ENCODE results near the gene TMEM14C.

TMEM14C gene

DNA sequence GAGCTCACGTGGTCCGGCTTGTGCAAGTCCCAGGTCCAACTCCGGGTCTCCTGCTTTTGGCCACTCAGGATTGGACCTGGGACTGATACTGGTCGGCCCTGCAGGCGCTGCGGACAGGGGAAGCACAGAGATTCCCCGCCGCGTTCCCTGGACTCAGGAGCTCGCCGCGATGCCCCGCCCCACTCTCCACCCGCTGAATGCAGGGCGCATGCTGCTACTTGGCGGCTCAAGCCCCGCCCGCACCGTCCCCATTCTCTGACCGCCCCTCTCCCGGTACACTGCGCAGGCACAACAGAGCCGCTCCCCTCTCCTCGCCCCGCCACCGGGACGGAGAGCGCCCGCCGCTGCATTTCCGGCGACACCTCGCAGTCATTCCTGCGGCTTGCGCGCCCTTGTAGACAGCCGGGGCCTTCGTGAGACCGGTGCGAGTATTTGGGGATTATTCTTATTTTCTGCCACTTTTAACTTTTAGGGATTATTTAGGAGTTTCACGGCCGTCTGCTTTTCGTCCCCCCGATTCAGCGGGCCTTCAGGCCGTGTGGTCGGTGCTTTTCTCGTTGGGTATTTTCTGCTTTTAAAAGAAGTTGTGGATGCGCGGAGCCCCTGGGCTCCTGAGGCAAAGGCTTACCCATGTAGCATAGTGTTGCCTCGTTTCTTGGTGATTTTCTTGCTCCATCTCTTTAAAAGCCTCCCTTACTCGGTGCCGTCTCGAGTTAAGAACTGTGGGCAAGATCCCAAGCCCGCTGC, at the start of gene TMEM14C:
Gene TMEM14C (plus strand): TSS at position 251 of the 747 bp plus-strand sequence. CDS start 1,544 bp downstream, outside the sequence.
- DNase-seq = peak; percentile 97

GRCh38 chr6:10676403-10676802, 46.5 kb upstream of the TMEM14C start:
- DNase-seq = no peak

GRCh38 chr6:10678456-10678855, 44.4 kb upstream of the TMEM14C start:
- DNase-seq = no peak

DNA sequence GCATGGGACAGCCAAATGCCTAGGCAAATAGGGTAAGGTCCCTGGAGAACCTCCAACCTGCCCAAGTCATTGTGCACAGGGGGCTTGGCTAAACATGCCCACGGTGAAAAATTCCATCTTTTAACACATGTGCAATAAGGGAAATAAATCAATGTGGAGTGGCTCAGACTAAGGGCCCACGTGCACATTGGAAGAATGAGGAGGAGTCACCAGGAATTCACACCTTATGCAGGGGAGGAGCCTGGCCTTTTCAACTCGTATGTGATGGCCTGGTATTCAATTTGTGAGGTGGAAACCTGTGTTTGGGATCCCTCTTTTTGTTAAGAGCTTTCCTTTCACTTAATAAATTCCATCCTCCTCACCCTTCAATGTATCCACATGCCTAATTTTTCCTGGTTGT, 41.1 kb upstream of the TMEM14C start:
- DNase-seq = no peak

DNA sequence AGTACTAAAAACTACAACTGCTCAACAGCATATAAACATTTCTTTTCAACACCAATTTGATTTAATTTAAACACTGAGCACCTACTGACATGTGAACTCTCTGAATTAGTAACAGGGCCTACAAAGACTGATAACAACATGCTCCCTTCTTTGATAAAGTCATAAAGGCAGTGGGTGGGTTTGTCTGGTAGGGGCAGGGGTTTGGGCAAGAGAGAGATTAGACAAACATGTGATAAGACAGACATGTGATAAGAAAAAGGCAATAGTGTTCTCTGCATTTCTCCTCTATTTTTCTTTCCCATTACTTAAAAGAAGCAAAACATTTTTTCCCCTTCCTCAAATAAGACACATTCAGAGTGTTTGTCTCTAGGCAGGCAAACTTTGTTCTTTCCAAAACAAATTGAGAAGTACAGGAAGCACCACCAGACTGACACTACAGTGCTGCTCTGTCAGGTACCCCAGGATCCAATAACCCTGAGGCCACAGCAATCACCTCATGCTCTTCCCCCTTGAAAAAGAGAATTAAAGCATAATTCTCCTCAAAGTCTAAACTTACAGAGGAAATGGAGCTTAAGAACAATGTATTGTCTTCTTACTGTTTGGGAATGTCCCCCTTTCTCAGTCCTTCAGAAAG, 40.4 kb upstream of the TMEM14C start:
- no peak for DNase-seq

DNA sequence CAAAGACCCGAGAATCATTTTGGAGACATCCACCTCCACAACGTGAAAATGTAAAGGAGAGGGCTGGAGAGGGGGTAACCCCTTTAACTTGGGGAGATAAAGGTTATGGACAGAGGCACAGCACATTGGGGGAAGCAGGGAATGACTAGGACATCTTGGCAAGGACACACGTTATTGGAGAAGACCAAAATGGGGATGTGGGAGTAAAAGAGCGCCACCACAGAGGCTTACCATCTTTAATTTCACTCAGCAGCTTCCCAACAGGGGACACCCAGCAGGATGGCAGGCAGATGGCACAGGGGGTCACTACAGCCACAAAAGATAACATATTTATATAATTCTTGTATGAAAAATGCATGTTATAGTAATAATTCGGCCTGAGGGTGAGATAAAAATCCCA, 38.3 kb upstream of the TMEM14C start:
- no peak for DNase-seq

GRCh38 chr6:10685092-10685915, 37.6 kb upstream of the TMEM14C start:
- no peak for DNase-seq

GRCh38 chr6:10686901-10687300, 36.0 kb upstream of the TMEM14C start:
- DNase-seq = no peak

DNA sequence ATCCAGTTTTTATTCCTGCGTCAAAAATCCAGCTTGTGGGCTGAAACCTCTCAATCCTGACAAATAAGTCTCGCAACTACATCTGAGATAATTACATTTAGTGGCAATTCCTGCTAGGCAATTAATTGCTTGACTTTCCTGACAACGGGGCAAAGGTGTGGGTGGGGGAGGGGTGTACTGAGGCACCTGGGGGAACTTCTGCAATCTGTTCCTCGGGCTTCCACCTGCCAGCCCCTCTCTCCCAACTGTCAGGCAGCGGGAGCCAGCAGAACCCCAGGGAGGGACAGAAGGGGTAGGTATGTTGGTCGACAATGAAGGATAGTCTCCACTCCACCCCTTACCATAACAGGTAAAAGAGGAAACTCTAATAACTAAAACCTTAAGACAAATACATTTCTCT, 35.3 kb upstream of the TMEM14C start:
- no peak for DNase-seq

GRCh38 chr6:10690651-10691445, 32.0 kb upstream of the TMEM14C start:
- DNase-seq = no peak

- no peak for DNase-seq
Observed at GRCh38 chr6:10692965-10693538, 29.8 kb upstream of the TMEM14C start.

- DNase-seq = peak; percentile 91
Observed at GRCh38 chr6:10694302-10695085, 28.4 kb upstream of the TMEM14C start, which contains the start of the genes C6orf52 and PAK1IP1. C6orf52 (minus strand) TSS chr6:10694616; CDS start chr6:10687550, 7,066 bp downstream. PAK1IP1 (plus strand) TSS chr6:10694972; CDS start chr6:10694986, 14 bp downstream.

GRCh38 chr6:10695086-10695657, 27.7 kb upstream of the TMEM14C start:
- DNase-seq = no peak

DNA sequence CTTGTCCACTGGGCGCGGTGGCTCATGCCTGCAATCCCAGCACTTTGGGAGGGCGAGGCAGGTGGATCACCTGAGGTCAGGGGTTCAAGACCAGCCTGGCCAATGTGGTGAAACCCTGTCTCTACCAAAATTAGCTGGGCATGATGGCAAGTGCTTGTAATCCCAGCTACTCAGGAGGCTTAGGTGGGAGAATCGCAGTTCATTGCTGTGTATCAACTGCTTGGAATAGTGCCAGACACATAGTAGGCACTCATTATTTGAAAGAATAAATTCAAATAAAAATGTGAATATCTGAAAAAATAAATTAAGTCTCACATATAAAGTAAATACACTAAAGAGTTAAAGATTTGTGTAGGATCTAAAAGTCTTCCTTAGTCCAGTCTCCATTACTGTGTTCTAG, 26.2 kb upstream of the TMEM14C start:
- no peak for DNase-seq

DNA sequence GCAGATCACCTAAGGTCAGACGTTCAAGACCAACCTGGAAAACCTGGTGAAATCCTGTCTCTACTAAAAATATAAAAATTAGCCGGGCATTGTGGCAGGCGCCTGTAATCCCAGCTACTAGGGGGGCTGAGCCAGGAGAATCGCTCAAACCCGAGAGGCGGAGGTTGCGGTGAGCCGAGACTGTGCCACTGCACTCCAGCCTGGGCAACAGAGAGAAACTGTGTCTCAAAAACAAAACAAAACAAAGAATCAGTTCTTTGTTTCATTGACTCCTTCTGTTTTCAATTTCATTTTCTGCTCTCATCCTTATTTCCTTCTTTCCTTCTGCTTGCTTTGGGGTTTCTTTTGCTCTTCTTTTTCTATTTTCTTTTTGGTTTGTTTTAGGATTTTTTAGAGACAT, 8.9 kb upstream of the TMEM14C start:
- no peak for DNase-seq

DNA sequence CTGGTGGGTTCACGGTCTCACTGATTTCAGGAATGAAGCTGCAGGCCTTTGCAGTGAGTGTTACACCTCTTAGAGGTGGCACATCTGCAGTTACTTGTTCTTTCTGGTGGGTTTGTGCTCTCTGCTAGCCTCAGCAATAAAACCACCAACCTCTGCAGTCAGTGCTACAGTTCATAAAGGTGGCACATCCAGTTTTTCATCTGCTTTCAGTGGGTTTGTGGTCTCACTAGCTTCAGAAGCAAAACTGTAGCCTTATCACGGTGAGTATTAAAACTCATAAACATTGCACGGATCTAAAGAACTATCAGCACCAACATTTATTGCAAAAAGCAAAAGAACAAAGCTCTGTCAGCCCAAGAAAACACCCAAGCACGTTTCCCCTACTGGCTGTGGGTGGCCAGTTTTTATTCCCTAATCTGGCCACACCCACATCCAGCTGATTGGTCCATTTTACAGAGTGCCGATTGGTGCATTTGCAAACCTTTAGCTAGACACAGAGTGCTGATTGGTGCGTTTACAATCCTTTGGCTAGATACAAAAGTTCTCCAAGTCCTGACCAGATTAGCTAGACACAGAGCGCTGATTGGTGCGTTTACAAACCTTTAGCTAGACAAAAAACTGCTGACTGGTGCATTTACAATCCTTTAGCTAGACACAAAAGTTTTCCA, 3.4 kb upstream of the TMEM14C start:
- no peak for DNase-seq

GRCh38 chr6:10719964-10720264, 3.0 kb upstream of the TMEM14C start:
- DNase-seq = peak; percentile 23

DNA sequence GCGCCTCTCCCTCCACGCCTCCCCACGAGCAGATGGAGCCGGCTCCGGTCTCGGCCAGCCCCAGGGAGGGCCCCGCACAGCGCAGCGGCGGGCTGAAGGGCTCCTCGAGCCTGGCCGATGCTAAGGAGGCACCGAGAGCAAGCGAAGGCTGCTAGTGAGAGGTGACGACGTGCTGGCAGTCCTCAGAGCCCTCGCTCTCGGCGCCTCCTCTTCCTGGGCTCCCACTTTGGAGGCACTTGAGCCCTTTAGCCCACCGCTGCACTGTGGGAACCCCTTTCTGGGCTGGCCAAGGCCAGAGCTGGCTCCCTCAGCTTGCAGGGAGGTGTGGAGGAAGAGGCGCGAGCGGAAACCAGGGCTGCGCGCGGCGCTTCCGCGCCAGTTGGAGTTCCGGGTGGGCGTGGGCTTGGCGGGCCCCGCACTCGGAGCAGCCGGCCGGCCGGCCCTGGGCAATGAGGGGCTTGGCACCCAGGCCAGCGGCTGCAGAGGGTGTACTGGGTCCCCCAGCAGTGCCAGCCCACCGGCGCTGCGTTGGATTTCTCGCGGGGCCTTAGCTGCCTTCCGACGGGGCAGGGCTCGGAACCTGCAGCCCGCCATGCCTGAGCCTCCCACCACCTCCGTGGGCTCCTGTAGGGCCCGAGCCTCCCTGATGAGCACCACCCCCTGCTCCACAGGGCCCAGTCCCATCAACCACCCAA, 2.5 kb upstream of the TMEM14C start:
- peak; percentile 36 for DNase-seq

- DNase-seq = peak; percentile 17
Observed at GRCh38 chr6:10720960-10721849, 1.7 kb upstream of the TMEM14C start.

All from NCI-H2227 treated with DMSO at 0.1 percent for 48 hours (cell line).